Peyer's patch (tissue), 4 donors: Measurements from ENCODE around the gene SLC7A5.

ENCODE experiments used
- POLR2A ChIP-seq, 2 donors: fragments of 450-650 bp; IDR thresholded peaks; one replicate each; pipeline ENCODE4 v1.5.1; 2017; ENCODE audit warnings: antibody characterized with exemption in 2 of 2, mild to moderate bottlenecking in 2 of 2, moderate library complexity in 2 of 2
- TF ChIP-seq, protein P1 (sequence below), 6 experiments: fragments of 450-650 bp in 4 of 6; fragments of 200-600 bp in 2 of 6; sonication (generic) in 1 of 6; IDR thresholded peaks; one replicate each; pipeline ENCODE4 v1.5.1; 2017 to 2019; ENCODE audit warnings: antibody characterized with exemption in 6 of 6, mild to moderate bottlenecking in 3 of 6, moderate library complexity in 1 of 6

DNA sequence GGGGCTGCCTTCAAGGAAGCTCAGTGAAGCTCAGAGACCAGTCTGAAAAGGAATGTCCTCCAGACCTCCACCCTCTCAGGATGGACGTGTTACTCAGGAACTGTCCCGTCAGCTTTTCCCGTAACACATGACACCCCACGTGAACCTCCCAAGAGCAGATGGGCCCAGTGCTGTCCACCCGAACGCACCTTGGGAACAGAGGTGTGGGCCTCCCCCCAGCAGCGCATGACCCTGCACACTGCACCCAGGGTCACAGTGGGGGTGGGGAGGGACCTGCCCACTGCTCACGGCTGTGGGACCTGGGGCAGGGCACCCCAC lies 21.9 kb downstream of the SLC7A5 start:
- TF ChIP-seq POLR2A (IDR thresholded peaks at IDR 0.05), result no peak
- TF ChIP-seq, protein P1, sequence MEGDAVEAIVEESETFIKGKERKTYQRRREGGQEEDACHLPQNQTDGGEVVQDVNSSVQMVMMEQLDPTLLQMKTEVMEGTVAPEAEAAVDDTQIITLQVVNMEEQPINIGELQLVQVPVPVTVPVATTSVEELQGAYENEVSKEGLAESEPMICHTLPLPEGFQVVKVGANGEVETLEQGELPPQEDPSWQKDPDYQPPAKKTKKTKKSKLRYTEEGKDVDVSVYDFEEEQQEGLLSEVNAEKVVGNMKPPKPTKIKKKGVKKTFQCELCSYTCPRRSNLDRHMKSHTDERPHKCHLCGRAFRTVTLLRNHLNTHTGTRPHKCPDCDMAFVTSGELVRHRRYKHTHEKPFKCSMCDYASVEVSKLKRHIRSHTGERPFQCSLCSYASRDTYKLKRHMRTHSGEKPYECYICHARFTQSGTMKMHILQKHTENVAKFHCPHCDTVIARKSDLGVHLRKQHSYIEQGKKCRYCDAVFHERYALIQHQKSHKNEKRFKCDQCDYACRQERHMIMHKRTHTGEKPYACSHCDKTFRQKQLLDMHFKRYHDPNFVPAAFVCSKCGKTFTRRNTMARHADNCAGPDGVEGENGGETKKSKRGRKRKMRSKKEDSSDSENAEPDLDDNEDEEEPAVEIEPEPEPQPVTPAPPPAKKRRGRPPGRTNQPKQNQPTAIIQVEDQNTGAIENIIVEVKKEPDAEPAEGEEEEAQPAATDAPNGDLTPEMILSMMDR (IDR thresholded peaks at IDR 0.05), result no peak
